NCI-H146 treated with DMSO at 0.1 percent for 48 hours (cell line): ENCODE results near the gene HSD17B4.
"Not testable (repeated sequence)": the region's sequence is repeated elsewhere in the genome, so short reads cannot be mapped to it uniquely, and the experiment has no call there.

ENCODE experiments used
- DNase-seq: peaks from one replicate; lab custom pipeline; 2025; ENCODE audit not compliant: unreplicated experiment; lab: John Stamatoyannopoulos, UW

The HSD17B4 gene

GRCh38 chr5:119432674-119433237, 19.5 kb upstream of the HSD17B4 start:
- not testable (repeated sequence) for DNase-seq

- no peak for DNase-seq
Measured at GRCh38 chr5:119435436-119436132, 16.7 kb upstream of the HSD17B4 start.

GRCh38 chr5:119437785-119438586, 14.3 kb upstream of the HSD17B4 start:
- not testable (repeated sequence) for DNase-seq

DNA sequence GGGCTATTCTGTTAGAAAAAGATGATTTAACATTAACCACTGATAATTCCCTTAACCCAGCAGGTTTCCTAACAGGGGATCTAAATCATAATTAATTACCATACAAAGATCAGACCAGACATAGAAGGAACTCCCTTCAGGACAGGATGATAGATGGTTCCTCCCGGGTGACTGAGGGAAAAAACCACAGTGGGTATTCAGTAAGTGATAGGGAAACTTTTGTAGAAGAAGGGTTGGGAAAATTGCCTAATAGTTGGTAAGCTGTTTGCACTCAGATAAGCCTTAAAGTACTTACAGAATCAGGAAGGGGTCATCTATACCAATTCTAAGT, 13.7 kb upstream of the HSD17B4 start:
- DNase-seq = not testable (repeated sequence)

DNA sequence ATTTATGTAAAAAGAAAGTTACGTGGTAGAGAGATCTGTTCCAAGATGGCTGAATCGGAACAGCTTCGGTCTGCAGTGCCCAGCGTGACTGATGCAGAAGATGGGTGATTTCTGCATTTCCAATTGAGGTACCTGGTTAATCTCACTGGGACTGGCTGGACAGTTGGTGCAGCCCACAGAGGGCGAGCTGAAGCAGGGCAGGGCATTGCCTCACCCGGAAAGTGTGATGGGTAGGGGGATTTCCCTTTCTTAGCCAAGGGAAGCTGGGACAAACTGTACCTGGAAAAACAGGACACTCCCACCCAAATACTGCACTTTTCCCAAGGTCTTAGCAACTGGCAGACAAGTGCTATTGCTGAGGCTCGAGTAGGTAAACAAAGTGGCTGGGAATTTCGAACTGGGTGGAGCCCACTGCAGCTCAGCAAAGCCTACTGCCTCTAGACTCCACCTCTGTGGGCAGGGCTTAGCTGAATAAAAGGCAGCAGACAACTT, 13.1 kb upstream of the HSD17B4 start:
- no peak for DNase-seq

GRCh38 chr5:119439632-119440031, 12.7 kb upstream of the HSD17B4 start:
- not testable (repeated sequence) for DNase-seq

GRCh38 chr5:119444643-119445042, 7.7 kb upstream of the HSD17B4 start:
- DNase-seq = not testable (repeated sequence)

- no peak for DNase-seq
Measured at GRCh38 chr5:119445544-119445943, 6.8 kb upstream of the HSD17B4 start.

GRCh38 chr5:119449882-119450281, 2.4 kb upstream of the HSD17B4 start:
- DNase-seq = no peak

DNA sequence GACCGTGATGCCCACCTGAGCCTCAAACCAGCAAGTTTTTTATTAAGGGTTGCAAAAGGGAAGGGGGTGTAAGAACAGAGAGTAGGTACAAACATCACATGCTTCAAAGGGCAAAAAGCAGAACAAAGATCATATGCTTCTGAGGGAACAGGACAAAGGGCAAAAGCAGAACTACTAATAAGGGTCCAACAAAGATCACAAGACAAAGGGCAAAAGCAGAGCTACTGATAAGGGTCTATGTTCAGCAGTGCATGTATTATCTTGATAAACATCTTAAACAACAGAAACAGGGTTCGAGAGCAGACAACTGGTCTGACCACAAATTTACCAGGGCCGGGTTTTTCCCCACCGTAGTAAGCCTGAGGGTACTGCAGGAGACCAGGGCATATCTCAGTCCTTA, 1.7 kb upstream of the HSD17B4 start:
- not testable (repeated sequence) for DNase-seq

DNA sequence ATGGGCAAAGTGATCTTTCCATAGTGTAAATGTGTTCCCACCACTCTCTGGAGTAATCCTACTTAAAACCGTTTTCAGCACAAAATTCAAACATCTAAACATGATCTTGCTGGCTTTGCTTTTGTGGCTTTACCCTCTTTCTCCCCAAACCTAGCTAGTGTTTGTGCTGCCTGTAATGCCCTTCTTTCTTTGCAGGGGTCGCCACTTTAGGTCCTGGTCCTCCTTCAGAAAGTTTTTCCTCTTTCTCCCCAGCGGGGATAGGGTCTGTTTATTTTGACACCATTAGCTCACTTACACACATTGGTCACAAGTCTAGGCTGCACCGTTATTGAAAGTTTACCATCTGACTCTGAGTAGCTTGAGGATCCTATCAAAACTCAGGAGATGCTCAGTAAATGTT, 736 bp upstream of the HSD17B4 start:
- DNase-seq = no peak

DNA sequence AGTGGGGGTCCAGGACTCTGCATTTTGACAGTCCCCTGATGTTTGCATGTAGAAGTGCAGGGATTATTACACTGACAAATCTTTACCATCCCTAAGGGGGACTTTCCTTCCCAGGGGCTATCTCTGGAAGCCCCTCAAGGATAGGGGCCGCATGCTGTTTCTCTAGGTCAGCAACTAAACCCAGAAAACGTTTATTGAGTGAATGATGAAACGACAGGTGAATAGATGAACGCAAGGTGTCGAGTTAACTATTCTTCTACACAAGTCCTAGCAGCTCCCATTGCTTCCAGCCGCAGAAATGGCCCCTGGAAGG, 281 bp upstream of the HSD17B4 start:
- DNase-seq = no peak

DNA sequence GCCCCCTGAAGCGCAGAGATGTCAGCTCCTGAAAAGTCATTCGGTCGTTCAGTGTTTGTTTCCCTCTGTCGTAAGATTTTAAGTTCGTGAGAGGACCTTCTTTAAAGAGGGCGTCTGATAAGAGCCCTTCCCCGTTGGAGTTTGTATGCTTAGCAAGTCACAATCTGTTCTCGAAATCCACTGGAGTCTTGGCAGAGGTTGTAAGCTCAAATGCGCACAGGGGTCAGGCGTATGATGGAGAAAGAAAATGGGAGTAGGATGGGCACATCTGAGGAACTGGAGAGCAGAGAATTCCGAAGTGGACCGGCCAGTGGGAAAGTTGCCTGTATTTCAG, 710 bp downstream of the HSD17B4 start:
- no peak for DNase-seq

- no peak for DNase-seq
Measured at GRCh38 chr5:119454171-119454570, 1.9 kb downstream of the HSD17B4 start.

- DNase-seq = no peak
Measured at GRCh38 chr5:119458911-119459632, 6.8 kb downstream of the HSD17B4 start.

GRCh38 chr5:119465640-119466039, 13.3 kb downstream of the HSD17B4 start:
- no peak for DNase-seq

- no peak for DNase-seq
Measured at GRCh38 chr5:119468286-119468685, 16.0 kb downstream of the HSD17B4 start.

DNA sequence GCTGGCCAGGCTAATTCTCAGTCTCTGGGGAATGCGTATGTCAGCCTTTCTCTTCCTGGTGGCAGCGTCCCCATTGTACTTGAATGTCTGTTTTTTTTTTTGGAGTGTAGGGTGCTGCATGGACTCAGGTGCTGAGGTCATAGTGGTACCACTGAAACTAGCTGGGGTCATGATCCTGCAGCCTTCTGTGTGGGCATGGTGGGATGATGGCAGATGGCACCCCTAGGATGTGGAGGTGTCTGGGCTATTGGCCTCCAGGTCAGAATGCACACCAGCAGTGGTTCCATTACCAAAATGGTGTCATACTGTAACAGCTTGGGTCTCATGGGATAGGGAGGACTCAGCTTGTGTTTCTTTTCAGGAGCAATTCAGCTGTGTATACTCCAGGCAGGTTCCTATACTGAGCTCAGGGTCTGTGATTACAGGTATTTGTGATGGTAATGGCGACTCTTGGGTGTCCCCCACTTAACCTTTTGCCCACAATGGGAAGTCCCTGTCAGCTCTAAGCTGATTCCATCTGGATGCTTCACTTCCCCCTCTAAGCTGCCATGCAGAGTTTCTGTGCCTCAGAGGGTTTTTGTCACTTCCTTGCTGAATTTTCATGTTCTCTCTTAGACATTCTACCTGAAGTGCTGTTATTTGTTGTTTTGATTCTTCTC, 17.9 kb downstream of the HSD17B4 start:
- no peak for DNase-seq

DNA sequence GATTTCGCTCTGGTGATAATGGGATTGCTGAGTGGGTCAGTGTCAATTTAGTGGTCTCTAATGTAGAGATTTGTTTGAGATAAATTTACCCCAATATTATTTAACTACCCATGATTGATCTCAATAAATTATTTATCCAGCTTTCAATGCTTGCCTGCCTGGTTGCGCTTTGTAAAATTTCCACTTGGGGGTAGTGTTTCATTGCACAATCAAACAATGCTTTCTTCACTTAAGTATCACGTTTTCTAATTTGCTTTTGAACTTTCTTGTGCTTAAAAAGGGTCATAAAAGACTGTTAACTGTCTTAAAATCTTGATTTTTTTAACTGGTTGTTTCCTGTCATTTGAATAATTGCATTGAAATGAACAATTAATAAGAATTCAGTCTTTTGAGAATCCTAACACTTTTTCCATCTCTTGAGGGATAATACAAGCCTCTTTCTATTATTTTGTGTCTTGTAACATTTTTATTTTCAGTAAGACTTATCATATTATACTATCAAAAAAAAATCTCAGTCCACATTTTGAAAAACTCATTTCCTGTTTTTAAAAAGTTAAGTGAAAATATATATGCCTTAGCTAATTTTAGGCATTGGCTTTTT, 18.7 kb downstream of the HSD17B4 start:
- DNase-seq = no peak

DNA sequence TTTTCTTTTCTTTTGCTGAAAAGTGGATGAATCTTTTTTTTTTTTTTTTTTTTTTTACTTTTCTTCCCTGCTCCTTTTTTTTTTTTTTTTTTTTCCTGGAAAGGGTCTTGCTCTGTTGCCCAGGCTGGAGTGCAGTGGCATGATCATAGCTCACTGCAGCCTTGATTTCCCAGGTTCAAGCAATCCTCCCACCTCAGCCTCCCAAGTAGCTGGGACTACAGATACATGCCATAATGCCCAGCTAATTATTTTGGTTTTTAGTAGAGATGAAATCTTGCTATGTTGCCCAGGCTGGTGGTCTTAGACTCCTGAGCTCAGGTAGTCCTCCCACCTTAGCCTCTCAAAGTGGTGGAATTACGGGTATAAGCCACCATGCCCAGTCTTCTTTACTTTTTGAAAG, 20.9 kb downstream of the HSD17B4 start:
- DNase-seq = no peak

DNA sequence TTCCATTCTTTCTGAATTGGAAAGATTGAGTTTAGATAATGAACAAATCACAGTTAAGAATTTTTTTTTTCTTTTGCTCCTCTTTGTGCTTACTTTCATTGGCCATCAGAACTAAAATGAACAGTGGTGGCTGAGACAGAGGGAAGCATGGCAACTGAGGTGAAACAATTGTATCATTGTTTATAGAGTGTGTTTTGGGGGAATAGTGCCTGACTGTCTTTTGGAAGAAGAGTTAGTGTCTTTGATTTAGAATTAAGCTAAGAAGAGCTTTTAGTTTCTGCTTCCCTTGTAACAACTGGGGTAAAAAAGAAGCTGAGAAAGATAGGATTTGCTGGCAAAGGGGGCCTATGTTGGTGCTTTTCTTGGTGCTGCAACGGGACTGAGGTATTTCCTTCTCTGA, 24.0 kb downstream of the HSD17B4 start:
- DNase-seq = no peak
